PC-9 (cell line): ENCODE data around the gene FAM222B. TPM values are rescaled to one million over a fixed set of nuclear protein-coding genes. Genes with fewer than 3 reads are reported as not detected.

Experiments
- BruUV-seq: library from RNA; stranded (reverse); fragments of 400-500 nt; replicated peaks from 2 replicates; lab custom pipeline; 2021; lab: Mats Ljungman, UMichigan
- CTCF ChIA-PET: fragments of 300-600 bp; sonication (Branson Sonifier 250); formaldehyde crosslinking; loops from one replicate; lab custom pipeline; 2022; ENCODE audit warnings: antibody characterized with exemption; lab: Charles Lee
- POLR2A ChIA-PET: fragments of 300-600 bp; sonication (Branson Sonifier 250); formaldehyde crosslinking; loops from one replicate; lab custom pipeline; 2022; ENCODE audit warnings: antibody characterized with exemption; ENCODE audit not compliant: unreplicated experiment; lab: Charles Lee
- DNase-seq, 2 experiments: peaks; one replicate each; pipeline versions ENCODE4 v3.0.0 to v3.0.0-alpha.2; 2015 to 2022; ENCODE audit warnings: mixed read lengths in 1 of 2
- H2AFZ ChIP-seq: fragments of 200-600 bp; sonication (generic); 2 replicates; pipeline ENCODE4 v1.8.1; 2017; ENCODE audit warnings: antibody characterized with exemption
- H3F3A ChIP-seq: fragments of 200-600 bp; sonication (generic); 2 replicates; pipeline ENCODE4 v1.8.1; 2017; ENCODE audit warnings: antibody characterized with exemption, mild to moderate bottlenecking, low read depth; ENCODE audit not compliant: insufficient read depth
- H3K27ac ChIP-seq: fragments of 200-600 bp; sonication (generic); 2 replicates; pipeline ENCODE4 v1.6.1; 2016; ENCODE audit warnings: mixed run types
- H3K27me3 ChIP-seq: fragments of 200-600 bp; sonication (generic); 2 replicates; pipeline ENCODE4 v1.6.1; 2016; ENCODE audit warnings: low read depth, mixed run types; ENCODE audit not compliant: insufficient read depth
- H3K36me3 ChIP-seq: fragments of 200-600 bp; sonication (generic); 2 replicates; pipeline ENCODE4 v1.6.1; 2016; ENCODE audit warnings: low read depth, mixed run types
- H3K4me1 ChIP-seq: fragments of 200-600 bp; sonication (generic); replicated peaks from 2 replicates; pipeline ENCODE4 v1.6.1; 2016; ENCODE audit warnings: mixed run types; ENCODE audit not compliant: insufficient read depth
- H3K4me2 ChIP-seq: fragments of 200-600 bp; sonication (generic); 2 replicates; pipeline ENCODE4 v1.6.1; 2017; ENCODE audit warnings: mixed run types
- H3K4me3 ChIP-seq: fragments of 200-600 bp; sonication (generic); 2 replicates; pipeline ENCODE4 v1.6.1; 2016; ENCODE audit warnings: mixed run types
- H3K79me2 ChIP-seq: fragments of 200-600 bp; sonication (generic); 2 replicates; pipeline ENCODE4 v1.6.1; 2017; ENCODE audit warnings: low read depth, mixed run types
- H3K9me2 ChIP-seq: fragments of 200-600 bp; sonication (generic); 2 replicates; pipeline ENCODE4 v1.8.1; 2017; ENCODE audit warnings: mild to moderate bottlenecking; ENCODE audit not compliant: insufficient read depth
- H3K9me3 ChIP-seq: fragments of 200-600 bp; sonication (generic); 2 replicates; pipeline ENCODE4 v1.8.1; 2016; ENCODE audit warnings: low read depth; ENCODE audit not compliant: insufficient read depth
- H4K20me1 ChIP-seq: fragments of 200-600 bp; sonication (generic); 2 replicates; pipeline ENCODE4 v1.8.1; 2017; ENCODE audit not compliant: insufficient read depth
- CTCF ChIP-seq: fragments of 200-600 bp; sonication (generic); conservative IDR thresholded peaks from 2 replicates; pipeline ENCODE4 v1.6.1; 2017; ENCODE audit warnings: mixed run types, antibody characterized with exemption, mild to moderate bottlenecking, moderate library complexity
- EZH2 ChIP-seq: fragments of 200-600 bp; sonication (generic); IDR thresholded peaks from 2 replicates; pipeline ENCODE4 v1.8.0; 2017; ENCODE audit warnings: antibody characterized with exemption, low read depth
- intact Hi-C: fragments of 100-400 bp; cut with micrococcal nuclease; formaldehyde crosslinking; loops from one replicate; pipeline ENCODE4 v1.10.0; 2022; ENCODE audit not compliant: unreplicated experiment
- total RNA-seq: library from RNA; stranded (reverse); gene quantifications from 2 replicates; pipeline ENCODE4 v1.2.3, GENCODE V29; 2021

Gene FAM222B
- total RNA-seq, 1 experiment from 2014 or later: 26.4 TPM

GRCh38 chr17:28846231-28846630, 3.6 kb upstream of the FAM222B start:
- Histone ChIP-seq H3K9me3 (no peaks in the 10 kb centered on the region), H2AFZ (no peak overlapping the region), H3K27ac (no peak overlapping the region), H4K20me1 (no peaks in the 10 kb centered on the region), H3K79me2 (peaks cover 17% of the 10 kb centered on the region), H3K4me1 (peaks cover 12% of the 10 kb centered on the region), H3F3A (peaks cover 16% of the 10 kb centered on the region; the same call in 1 of the 2 replicates), H3K4me2 (0 out of 2 replicates have a peak overlapping the region, but pooled peaks have one; percentile 15), H3K27me3 (no peaks in the 10 kb centered on the region), H3K9me2 (no peaks in the 10 kb centered on the region), H3K4me3 (no peak overlapping the region), H3K36me3 (no peaks in the 10 kb centered on the region)
- BruUV-seq: no TSS peak
- CTCF ChIA-PET: interaction anchor here (0.6 kb wide), 1 partner anchor 83 kb away, joined by 3 read pairs; no protein-coding TSS in a partner anchor
- DNase-seq: peak; percentile 17 to 49
- POLR2A ChIA-PET: interaction anchor here (0.6 kb wide), 1 partner anchor 1148 kb away, joined by 4 read pairs; no protein-coding TSS in a partner anchor
- TF ChIP-seq EZH2: no peak
- TF ChIP-seq CTCF: no peak
- intact Hi-C loops: no loop called here

- no peak for TF ChIP-seq CTCF
- no peak for TF ChIP-seq EZH2
- no peaks in the 10 kb centered on the region for H4K20me1 ChIP-seq
- H3K27me3 ChIP-seq: no peaks in the 10 kb centered on the region
- peaks cover 40% of the 10 kb centered on the region for H3K79me2 ChIP-seq
- no peaks in the 10 kb centered on the region for H3K36me3 ChIP-seq
- H3K27ac ChIP-seq: no peak overlapping the region
- DNase-seq: no peak
- peaks cover 16% of the 10 kb centered on the region; the same call in 1 of the 2 replicates for H3F3A ChIP-seq
- peak overlapping the region; percentile 89; the same call in 1 of the 2 replicates for H3K4me2 ChIP-seq
- intact Hi-C loops: no loop called here
- H3K9me3 ChIP-seq: no peaks in the 10 kb centered on the region
- CTCF ChIA-PET: interaction anchor here (0.6 to 0.7 kb wide), 3 partner anchors 36 to 80 kb away, joined by 3 to 18 read pairs (median 5); no protein-coding TSS in a partner anchor
- no TSS peak for BruUV-seq
- peaks cover 12% of the 10 kb centered on the region for H3K4me1 ChIP-seq
- no peaks in the 10 kb centered on the region for H3K9me2 ChIP-seq
- no peak overlapping the region for H2AFZ ChIP-seq
- no peak overlapping the region for H3K4me3 ChIP-seq
- POLR2A ChIA-PET: no interaction called here
Measured at GRCh38 chr17:28843816-28844148, 1.2 kb upstream of the FAM222B start.

GRCh38 chr17:28841901-28842281, 699 bp downstream of the FAM222B start:
- peak overlapping the region; percentile 89 for H3K4me2 ChIP-seq
- H3K27ac ChIP-seq: no peak overlapping the region
- intact Hi-C loops: no loop called here
- peaks cover 54% of the 10 kb centered on the region for H3K79me2 ChIP-seq
- H3K4me3 ChIP-seq: peak overlapping the region; percentile 89
- BruUV-seq: no TSS peak
- H3K4me1 ChIP-seq: peaks cover 12% of the 10 kb centered on the region
- no peaks in the 10 kb centered on the region for H3K27me3 ChIP-seq
- no peaks in the 10 kb centered on the region for H4K20me1 ChIP-seq
- H2AFZ ChIP-seq: peak overlapping the region; percentile 100
- H3K36me3 ChIP-seq: no peaks in the 10 kb centered on the region
- peaks cover 16% of the 10 kb centered on the region; the same call in 1 of the 2 replicates for H3F3A ChIP-seq
- ChIA-PET CTCF (no interaction called here), POLR2A (interaction anchor here (0.6 to 0.7 kb wide), 5 partner anchors 21 to 801 kb away, joined by 3 to 10 read pairs (median 6); no protein-coding TSS in a partner anchor)
- H3K9me2 ChIP-seq: no peaks in the 10 kb centered on the region
- no peak for TF ChIP-seq CTCF
- no peak for TF ChIP-seq EZH2
- DNase-seq: no peak
- no peaks in the 10 kb centered on the region for H3K9me3 ChIP-seq
